Measurements from ENCODE around the gene TMEM259.

Gene TMEM259

GRCh38 chr19:1017115-1017905 lies 3.6 kb downstream of the TMEM259 start:
- DNase-seq (ENCODE audit: low spot score): no peak

- peak; percentile 59 for DNase-seq (ENCODE audit: low spot score)
These were observed 4.2 kb downstream of the TMEM259 start for GRCh38 chr19:1016647-1017114.

GRCh38 chr19:1015782-1016646 lies 4.9 kb downstream of the TMEM259 start:
- DNase-seq (ENCODE audit: low spot score): no peak

GRCh38 chr19:1015061-1015781 lies 5.7 kb downstream of the TMEM259 start:
- no peak for DNase-seq (ENCODE audit: low spot score)

- DNase-seq (ENCODE audit: low spot score): no peak
These were observed 6.5 kb downstream of the TMEM259 start for GRCh38 chr19:1014161-1015060.

- no peak for DNase-seq (ENCODE audit: low spot score)
These were observed 7.7 kb downstream of the TMEM259 start for GRCh38 chr19:1013218-1013617.

- no peak for DNase-seq (ENCODE audit: low spot score)
These were observed 8.6 kb downstream of the TMEM259 start for GRCh38 chr19:1012334-1012733.

GRCh38 chr19:1011831-1012333 lies 9.0 kb downstream of the TMEM259 start:
- no peak for DNase-seq (ENCODE audit: low spot score)

GRCh38 chr19:1010586-1011510 lies 10.1 kb downstream of the TMEM259 start:
- DNase-seq (ENCODE audit: low spot score): no peak

- no peak for DNase-seq (ENCODE audit: low spot score)
These were observed 10.9 kb downstream of the TMEM259 start for GRCh38 chr19:1009981-1010538.

- DNase-seq (ENCODE audit: low spot score): no peak
These were observed 11.6 kb downstream of the TMEM259 start for GRCh38 chr19:1009041-1009980.

GRCh38 chr19:1008268-1009040 lies 12.5 kb downstream of the TMEM259 start:
- DNase-seq (ENCODE audit: low spot score): no peak

GRCh38 chr19:1007399-1008251 lies 13.3 kb downstream of the TMEM259 start:
- DNase-seq (ENCODE audit: low spot score): no peak

- DNase-seq (ENCODE audit: low spot score): no peak
These were observed 14.1 kb downstream of the TMEM259 start for GRCh38 chr19:1006711-1007398.

GRCh38 chr19:1004803-1005664 lies 15.9 kb downstream of the TMEM259 start:
- DNase-seq (ENCODE audit: low spot score): no peak

Data from AG20443 (cell line).